NCI-H748 (cell line): ENCODE data around the gene KIAA0825.

Source experiments
- DNase-seq: peaks from one replicate; lab custom pipeline; 2025; ENCODE audit not compliant: unreplicated experiment; lab: John Stamatoyannopoulos, UW

KIAA0825 gene

DNA sequence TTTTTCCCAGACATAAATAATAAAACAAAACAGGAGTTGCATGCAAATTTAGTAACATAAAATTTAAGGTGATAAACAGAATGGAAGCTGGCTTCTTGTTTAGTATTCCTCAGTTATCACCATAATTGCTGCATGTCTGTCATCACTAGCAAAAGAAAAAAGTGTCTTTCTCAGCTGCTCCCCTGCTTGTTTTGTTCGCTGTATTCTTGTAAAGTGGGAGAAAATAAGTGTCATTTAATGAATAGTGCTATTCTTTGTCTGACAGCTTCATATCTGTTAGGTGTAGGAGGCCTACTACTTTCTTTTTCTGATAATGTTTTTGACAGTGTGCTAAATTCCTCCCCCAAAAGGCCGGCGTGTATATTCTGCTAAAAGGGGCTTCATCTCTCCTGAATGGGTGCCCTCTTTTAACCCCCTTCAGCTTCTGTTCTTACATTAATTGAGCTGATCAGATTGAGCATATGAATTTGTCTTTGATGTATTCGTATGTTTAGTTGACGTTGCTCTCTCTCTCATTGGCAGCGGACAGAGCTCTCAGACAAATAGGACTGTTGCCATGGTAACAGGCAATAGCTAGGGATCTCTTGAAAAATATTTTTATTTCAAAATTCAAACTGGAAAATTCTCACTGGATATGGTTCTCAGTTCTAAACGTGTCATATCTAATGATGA is 303.8 kb downstream of the KIAA0825 start:
- DNase-seq, result peak; percentile 16

GRCh38 chr5:94313696-94314095 is 304.7 kb downstream of the KIAA0825 start:
- DNase-seq, result no peak

- DNase-seq, result no peak
Observed at GRCh38 chr5:94313188-94313587, 305.2 kb downstream of the KIAA0825 start.

DNA sequence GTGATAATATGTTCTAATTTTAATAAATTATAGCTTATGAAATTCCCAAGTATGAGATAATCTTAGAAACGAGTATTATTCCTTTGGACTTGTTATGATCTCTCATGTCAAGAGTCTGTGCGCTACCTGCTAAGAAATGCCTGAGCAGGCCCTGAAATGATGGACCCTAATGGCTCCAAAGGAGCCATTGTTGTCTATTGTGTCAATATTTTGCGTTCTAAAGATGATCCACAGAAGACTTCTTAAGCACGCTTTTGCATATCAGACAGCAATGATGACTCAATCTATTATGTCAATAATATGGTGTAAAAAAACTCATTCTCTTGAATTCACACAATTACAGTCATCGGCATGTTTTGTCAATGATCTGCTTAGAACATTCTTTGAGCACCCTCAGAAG is 306.1 kb downstream of the KIAA0825 start:
- DNase-seq, result no peak

- DNase-seq, result no peak
Observed at GRCh38 chr5:94310833-94311232, 307.6 kb downstream of the KIAA0825 start.

DNA sequence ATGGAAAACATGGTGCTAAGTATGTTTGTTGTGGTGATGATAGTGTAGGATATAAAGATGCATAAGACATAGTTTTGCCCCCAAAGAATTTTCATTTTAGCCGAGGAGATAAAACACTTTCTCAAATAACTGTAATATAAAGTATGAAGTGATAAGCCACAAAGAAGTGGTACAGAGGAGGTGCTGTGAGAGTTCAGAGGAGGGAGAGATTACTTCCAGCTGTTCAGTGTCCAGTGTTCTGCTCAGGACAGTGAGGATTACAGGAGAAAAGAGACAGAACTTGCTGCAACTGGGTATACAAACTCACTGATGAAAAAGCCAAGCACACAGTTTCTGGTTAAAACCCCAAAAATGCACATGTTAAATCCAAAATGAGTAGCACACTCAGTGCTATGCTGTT is 309.3 kb downstream of the KIAA0825 start:
- no peak for DNase-seq

- DNase-seq, result no peak
Observed at GRCh38 chr5:94308442-94308841, 310.0 kb downstream of the KIAA0825 start.

- no peak for DNase-seq
Observed at GRCh38 chr5:94304146-94304545, 314.3 kb downstream of the KIAA0825 start.

- no peak for DNase-seq
Observed at GRCh38 chr5:94288937-94289336, 329.5 kb downstream of the KIAA0825 start.

DNA sequence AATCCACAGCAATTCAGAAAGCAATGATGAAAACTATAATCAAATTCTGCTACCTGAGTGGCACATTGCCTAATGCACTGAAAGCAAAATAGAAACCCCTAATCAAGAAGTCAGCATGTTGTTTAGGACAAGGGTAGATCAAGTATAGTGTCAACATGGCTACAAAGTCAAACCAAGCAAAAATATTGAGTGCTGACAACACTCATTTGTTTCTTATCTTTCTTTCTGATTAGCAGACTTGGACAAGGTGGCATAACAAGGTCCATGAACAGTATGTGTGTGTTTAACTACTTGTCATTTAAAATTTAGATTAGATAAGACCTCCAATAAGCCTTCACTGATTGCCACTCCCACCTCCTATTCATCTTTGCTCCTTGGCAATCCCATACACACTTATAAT is 332.4 kb downstream of the KIAA0825 start:
- DNase-seq, result no peak

GRCh38 chr5:94283093-94283492 is 335.3 kb downstream of the KIAA0825 start:
- no peak for DNase-seq

DNA sequence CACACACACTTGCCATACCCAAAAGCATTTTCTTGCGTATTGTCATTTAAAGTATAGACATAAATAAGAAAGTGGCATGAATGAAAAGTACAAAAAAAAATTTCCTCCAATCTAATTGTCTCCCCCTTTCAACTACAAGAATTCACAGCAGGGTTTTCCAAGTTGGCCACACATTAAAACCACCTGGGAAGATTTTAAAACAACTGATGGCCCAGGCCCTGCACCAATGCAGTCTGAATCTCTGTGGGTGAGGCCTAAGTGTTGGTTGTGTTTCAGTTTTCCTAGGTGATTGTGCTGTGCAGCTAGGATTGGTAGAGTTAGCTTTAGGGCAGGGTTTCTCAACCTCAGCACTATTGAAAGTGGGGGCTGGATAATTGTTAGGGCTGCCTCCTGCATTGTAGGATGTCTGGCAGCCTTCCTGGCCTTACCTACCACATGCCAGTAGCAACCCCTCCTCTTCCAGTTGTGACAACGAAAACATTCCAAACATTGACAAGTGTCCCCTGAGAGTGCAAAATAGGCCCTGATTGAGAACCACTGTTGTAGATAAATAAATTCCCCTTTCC is 337.1 kb downstream of the KIAA0825 start:
- DNase-seq, result no peak

DNA sequence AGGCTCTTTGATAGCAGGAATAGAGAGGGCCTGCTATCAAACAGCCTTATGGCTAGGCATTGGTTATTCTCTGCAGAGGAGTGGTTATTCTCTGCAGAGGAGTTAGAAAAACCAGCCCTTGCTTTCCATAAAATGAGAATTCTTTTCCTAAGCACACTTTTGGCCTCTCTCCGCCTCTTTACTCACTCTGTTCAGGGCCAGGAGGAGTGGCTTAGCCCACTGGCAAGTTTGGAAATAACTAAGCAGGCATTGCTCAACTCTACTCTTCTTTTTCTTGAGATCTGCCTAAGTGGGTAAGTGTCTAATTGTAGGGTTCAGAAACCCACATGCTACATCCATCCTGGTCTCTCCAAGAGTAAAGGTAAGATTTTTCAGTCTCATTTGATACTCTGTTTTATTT is 341.7 kb downstream of the KIAA0825 start:
- no peak for DNase-seq

DNA sequence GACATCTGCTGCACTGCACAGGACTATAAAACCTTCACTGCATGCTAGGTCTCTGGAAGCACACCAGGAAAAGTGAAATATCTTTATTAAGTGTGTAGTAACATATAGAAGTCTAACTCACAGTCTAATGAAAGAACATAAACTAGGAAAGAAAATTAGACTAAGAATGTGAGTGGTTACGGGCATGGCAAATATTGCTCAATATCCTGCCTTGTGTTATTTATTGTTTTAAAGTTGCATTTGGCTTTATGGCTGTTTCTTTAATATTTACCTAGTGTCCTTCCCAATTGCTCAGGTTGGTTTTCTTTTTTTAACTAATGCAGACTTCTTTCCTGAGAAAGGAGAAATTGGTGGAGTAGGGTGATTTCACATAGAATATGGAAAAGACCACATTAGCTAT is 342.4 kb downstream of the KIAA0825 start:
- DNase-seq, result no peak

- DNase-seq, result no peak
Observed at GRCh38 chr5:94274707-94275106, 343.7 kb downstream of the KIAA0825 start.

DNA sequence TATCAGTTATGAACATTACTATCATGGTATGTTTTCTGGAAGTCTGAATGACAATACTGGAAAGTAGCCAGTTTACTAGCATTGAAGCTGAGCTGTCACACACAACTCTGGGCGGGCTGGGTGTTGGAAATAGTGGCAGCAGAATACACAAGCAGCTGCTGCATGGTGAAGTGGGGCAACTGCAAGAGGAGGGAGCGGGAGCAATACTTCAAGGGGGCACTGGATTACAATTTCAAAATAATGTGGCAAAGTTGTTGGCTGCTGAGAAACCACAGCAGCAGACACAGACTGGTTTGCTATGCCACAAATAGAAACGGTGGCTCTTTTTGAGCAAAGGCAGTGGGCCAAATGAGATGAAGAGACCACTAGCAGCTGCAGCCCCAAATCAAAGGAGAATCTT is 350.2 kb downstream of the KIAA0825 start:
- no peak for DNase-seq

- no peak for DNase-seq
Observed at GRCh38 chr5:94267350-94267899, 351.0 kb downstream of the KIAA0825 start.

GRCh38 chr5:94266170-94266569 is 352.2 kb downstream of the KIAA0825 start:
- DNase-seq, result no peak

GRCh38 chr5:94263068-94263467 is 355.3 kb downstream of the KIAA0825 start:
- DNase-seq, result no peak

GRCh38 chr5:94260096-94260495 is 358.3 kb downstream of the KIAA0825 start:
- no peak for DNase-seq

DNA sequence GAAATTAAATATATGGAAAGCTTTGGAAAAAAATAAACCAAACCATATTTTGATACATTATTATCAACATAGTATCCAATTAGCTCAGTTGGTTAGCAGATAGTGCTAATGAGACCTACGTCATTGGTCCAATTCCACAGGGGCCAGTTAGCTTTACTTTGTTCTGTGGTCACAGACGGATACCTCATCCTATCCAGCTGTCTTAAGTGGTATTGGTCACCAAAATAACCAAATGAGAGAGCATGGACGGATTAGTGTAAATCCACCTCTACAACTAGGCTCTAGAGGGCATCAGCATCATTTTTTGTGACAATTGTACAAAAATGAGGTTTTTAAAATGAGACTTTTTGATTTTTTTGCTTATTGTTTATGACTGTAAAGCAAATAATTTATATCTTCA is 364.2 kb downstream of the KIAA0825 start:
- DNase-seq, result no peak

GRCh38 chr5:94250985-94251384 is 367.4 kb downstream of the KIAA0825 start:
- DNase-seq, result no peak

- no peak for DNase-seq
Observed at GRCh38 chr5:94249430-94249829, 369.0 kb downstream of the KIAA0825 start.
